Stimulated activated CD8-positive, alpha-beta memory T cell treated with anti-CD3 and anti-CD28 coated beads, Interleukin-7, amount 100 ng/mL, for 1 hour (primary cell): Measurements from ENCODE around the gene CPSF3.

Experiments used
- DNase-seq, 2 donors: peaks; one replicate each; pipeline ENCODE4 v3.0.0-alpha.2; 2020; ENCODE audit warnings: low read depth in 2 of 2

The CPSF3 gene

GRCh38 chr2:9518163-9518562, 94.7 kb downstream of the CPSF3 start:
- no peak for DNase-seq

DNA sequence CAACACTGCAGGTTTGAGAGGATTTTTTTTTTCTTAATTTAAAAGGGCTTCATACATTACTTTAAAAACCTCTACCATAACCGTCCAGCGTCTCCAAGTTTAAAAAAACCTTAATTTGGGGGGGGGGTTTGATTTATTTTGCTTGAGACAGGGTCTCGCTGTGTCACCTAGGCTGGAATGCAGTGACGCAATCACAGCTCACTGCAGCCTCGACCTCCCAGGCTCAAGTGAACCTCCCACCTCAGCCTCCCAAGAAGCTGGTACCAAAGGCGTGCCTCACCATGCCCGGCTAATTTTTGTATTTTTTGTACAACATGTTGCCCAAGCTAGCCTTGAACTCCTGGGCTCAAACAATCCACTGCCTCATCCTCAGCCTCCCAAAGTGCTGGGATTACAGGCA, 95.3 kb downstream of the CPSF3 start:
- DNase-seq, result no peak

DNA sequence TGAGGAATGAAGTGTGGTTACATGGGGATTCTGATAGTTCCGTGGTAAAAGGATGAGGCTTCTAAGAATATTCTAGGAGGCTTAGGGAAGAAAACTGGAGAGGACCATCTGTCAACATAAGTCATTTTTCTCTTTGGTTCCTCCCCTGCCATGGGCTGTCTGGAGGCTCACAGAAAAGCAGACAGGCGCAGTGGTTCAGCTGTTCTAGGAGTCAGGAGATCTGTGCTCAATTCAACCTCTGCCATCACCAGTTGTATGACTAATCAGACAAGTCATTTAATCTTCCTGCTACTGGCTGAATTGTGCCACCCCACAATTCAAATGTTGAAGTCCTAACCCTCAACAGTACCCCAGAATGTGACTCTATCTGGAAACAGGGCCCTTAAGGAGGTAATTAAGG, 95.8 kb downstream of the CPSF3 start:
- no peak for DNase-seq
